Choroid plexus epithelial cell (primary cell): ENCODE results near the gene TGFB1.

Source experiments
- DNase-seq: peaks from one replicate; pipeline ENCODE4 v3.0.0-alpha.2; 2010; ENCODE audit warnings: low read depth
- H3K4me3 ChIP-seq: 2 replicates; pipeline ENCODE4 v1.5.1; 2011; ENCODE audit warnings: low read depth, mild to moderate bottlenecking, control low read depth, low read length, moderate library complexity
- CTCF ChIP-seq: conservative IDR thresholded peaks from 2 replicates; pipeline ENCODE4 v1.5.1; 2011; ENCODE audit warnings: low read depth, mild to moderate bottlenecking, control low read depth, inconsistent platforms, low read length, moderate library complexity

The TGFB1 gene

GRCh38 chr19:41362143-41362847 lies 8.6 kb upstream of the TGFB1 start:
- no peak for TF ChIP-seq CTCF
- no peak for DNase-seq
- no peak overlapping the region for H3K4me3 ChIP-seq

- no peak for DNase-seq
- H3K4me3 ChIP-seq, result no peak overlapping the region
- no peak for TF ChIP-seq CTCF
Measured at GRCh38 chr19:41359741-41360140, 6.0 kb upstream of the TGFB1 start.

- no peak for DNase-seq
- H3K4me3 ChIP-seq, result no peak overlapping the region
- TF ChIP-seq CTCF, result no peak
Measured at GRCh38 chr19:41357746-41358145, 4.0 kb upstream of the TGFB1 start.

- no peak overlapping the region for H3K4me3 ChIP-seq
- no peak for TF ChIP-seq CTCF
- DNase-seq, result no peak
Measured at GRCh38 chr19:41356984-41357739, 3.4 kb upstream of the TGFB1 start.

GRCh38 chr19:41355802-41356201 lies 2.1 kb upstream of the TGFB1 start:
- no peak for TF ChIP-seq CTCF
- no peak overlapping the region for H3K4me3 ChIP-seq
- no peak for DNase-seq

- no peak overlapping the region for H3K4me3 ChIP-seq
- TF ChIP-seq CTCF, result no peak
- no peak for DNase-seq
Measured at GRCh38 chr19:41355035-41355434, 1.3 kb upstream of the TGFB1 start.
